ENCODE data around the gene SBF2. TPM values are rescaled to one million over a fixed set of nuclear protein-coding genes. Genes with fewer than 3 reads are reported as not detected.

Gene SBF2
- total and polyA plus RNA-seq, 8 donors: 25.7 to 62.6 (median 57.0) TPM

DNA sequence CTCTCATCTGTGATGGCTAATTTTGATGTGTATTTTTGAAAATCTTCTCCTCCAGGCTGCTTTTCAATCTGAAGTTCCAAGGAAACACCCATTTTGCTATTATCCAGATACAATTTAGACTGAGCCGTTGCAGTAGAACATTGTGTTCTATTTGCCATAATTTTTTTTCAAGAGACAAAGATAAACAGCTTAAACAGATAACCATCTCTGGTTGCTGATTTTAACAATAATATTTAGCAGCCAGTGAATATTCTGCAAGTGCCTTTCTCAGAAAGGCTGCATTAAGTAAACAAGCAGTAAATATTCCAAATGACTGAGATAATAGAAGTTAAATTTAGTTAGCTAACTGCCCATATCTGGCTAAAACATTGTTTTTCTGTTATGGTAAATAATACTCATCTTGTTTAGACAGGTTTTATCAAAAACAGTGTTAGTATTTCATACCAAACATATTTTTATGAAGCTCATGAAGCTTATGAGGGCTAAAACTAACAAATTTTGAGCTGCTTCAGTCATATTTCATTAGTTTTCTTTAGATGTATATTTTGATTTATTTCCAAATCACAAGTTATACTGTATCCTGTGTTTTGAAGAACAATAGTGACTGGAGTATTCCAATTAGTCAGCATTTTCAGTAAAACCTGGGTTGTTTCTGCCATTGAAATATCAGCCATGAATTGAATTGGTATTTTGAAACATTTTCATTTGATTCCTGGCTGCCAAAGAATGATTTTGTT is 206.7 kb downstream of the SBF2 start:
- no peak for TF ChIP-seq CTCF (IDR thresholded peaks at IDR 0.05)
- ATAC-seq (no peak), DNase-seq (no peak)
- no peak overlapping the region for H3K27ac ChIP-seq
- H3K4me1 ChIP-seq: peaks cover 0 to 9% of the 10 kb centered on the region in 2 donors
- no peak overlapping the region for H3K4me3 ChIP-seq
- no peaks in the 10 kb centered on the region for H3K27me3 ChIP-seq
- intact Hi-C loops (cut with DNase I): no loop called here
- no peaks in the 10 kb centered on the region for H3K36me3 ChIP-seq
- H3K9me3 ChIP-seq: peaks cover 0 to 6% of the 10 kb centered on the region in 2 donors

GRCh38 chr11:10080138-10080537 is 213.9 kb downstream of the SBF2 start:
- Histone ChIP-seq H3K36me3 (no peaks in the 10 kb centered on the region), H3K27me3 (no peaks in the 10 kb centered on the region), H3K9me3 (peaks cover 0 to 26% of the 10 kb centered on the region in 2 donors), H3K4me1 (no peaks in the 10 kb centered on the region), H3K4me3 (no peak overlapping the region), H3K27ac (no peak overlapping the region)
- no peak for TF ChIP-seq CTCF (IDR thresholded peaks at IDR 0.05)
- no peak for DNase-seq
- intact Hi-C loops (cut with DNase I): no loop called here
- ATAC-seq: no peak

GRCh38 chr11:10076458-10077141 is 217.4 kb downstream of the SBF2 start:
- DNase-seq: peak in 3 of 4 donors; percentile 29 to 76 (median 58)
- intact Hi-C loops (cut with DNase I): no loop called here
- H3K27me3 ChIP-seq: no peaks in the 10 kb centered on the region
- no peaks in the 10 kb centered on the region for H3K4me1 ChIP-seq
- H3K9me3 ChIP-seq: peaks cover 0 to 20% of the 10 kb centered on the region in 2 donors
- no peak overlapping the region for H3K27ac ChIP-seq
- no peaks in the 10 kb centered on the region for H3K36me3 ChIP-seq
- peak; percentile 43 to 58 for TF ChIP-seq CTCF (IDR thresholded peaks at IDR 0.05)
- no peak overlapping the region for H3K4me3 ChIP-seq
- ATAC-seq: peak; percentile 83

DNA sequence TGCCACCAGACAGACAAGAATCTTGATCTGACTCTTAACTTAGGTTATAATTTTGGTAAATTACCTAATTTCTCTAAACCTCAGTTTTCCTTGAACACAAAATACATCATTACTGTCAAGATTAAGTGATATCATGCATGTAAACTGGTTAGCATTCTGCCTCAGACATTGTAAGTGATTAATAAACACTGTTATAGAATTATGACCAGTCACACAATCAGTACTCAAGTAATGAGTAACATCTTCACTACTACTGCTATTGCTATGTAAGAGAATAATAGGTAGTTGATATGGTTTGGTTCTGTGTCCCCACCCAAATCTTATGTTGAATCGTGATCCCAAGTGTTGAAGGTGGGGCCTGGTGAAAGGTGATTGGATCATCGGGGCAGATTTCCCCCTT is 218.9 kb downstream of the SBF2 start:
- no peak for ATAC-seq
- intact Hi-C loops (cut with DNase I): no loop called here
- no peak for DNase-seq
- no peak for TF ChIP-seq CTCF (IDR thresholded peaks at IDR 0.05)
- Histone ChIP-seq H3K4me3 (no peak overlapping the region), H3K36me3 (no peaks in the 10 kb centered on the region), H3K4me1 (no peaks in the 10 kb centered on the region), H3K27ac (no peak overlapping the region), H3K27me3 (no peaks in the 10 kb centered on the region), H3K9me3 (peaks cover 0 to 10% of the 10 kb centered on the region in 2 donors)

DNA sequence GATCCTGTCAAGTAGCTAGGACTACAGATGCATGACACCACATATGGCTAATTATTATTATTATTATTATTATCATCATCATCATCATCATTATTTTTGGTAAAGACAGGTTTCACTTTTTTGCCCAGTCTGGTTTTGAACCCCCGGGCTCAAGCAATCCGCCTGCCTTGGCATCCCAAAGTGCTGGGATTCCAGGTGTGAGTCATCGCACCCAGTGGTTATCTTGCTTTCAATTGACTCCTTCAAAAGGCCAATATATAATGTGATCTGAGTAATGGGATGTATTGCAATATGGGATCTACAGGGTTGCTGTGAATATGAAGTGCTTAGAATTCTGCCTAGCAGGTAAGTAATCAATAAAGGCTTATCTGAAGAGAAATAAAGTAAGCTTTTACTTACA is 221.2 kb downstream of the SBF2 start:
- no peaks in the 10 kb centered on the region for H3K36me3 ChIP-seq
- H3K27me3 ChIP-seq: no peaks in the 10 kb centered on the region
- H3K9me3 ChIP-seq: no peaks in the 10 kb centered on the region
- DNase-seq (no peak), ATAC-seq (no peak)
- no peak overlapping the region for H3K4me3 ChIP-seq
- intact Hi-C loops (cut with DNase I): no loop called here
- no peaks in the 10 kb centered on the region for H3K4me1 ChIP-seq
- no peak overlapping the region for H3K27ac ChIP-seq
- no peak for TF ChIP-seq CTCF (IDR thresholded peaks at IDR 0.05)

All from left lung (tissue), 10 donors.